Activated CD4-positive, alpha-beta T cell treated with anti-CD3 and anti-CD28 coated beads for 24 hours (primary cell): ENCODE results near the gene SUPT20HL1.

Experiments
- DNase-seq, 2 donors: peaks; one replicate each; pipeline ENCODE4 v3.0.0-alpha.2; 2020; ENCODE audit warnings: low read depth in 2 of 2

The SUPT20HL1 gene

GRCh38 chrX:24396931-24397279, 36.5 kb downstream of the SUPT20HL1 start:
- DNase-seq, result no peak

- DNase-seq, result no peak
Measured at GRCh38 chrX:24398766-24399165, 38.3 kb downstream of the SUPT20HL1 start.

- no peak for DNase-seq
Measured at GRCh38 chrX:24399550-24399949, 39.1 kb downstream of the SUPT20HL1 start.

GRCh38 chrX:24405959-24406358, 45.5 kb downstream of the SUPT20HL1 start:
- DNase-seq, result no peak
